HG02885 (cell line): ENCODE results near the gene RNMT.
"Not testable (repeated sequence)": the region's sequence is repeated elsewhere in the genome, so short reads cannot be mapped to it uniquely, and the experiment has no call there.

Experiments
- ATAC-seq: cut with Tn5 transposase; IDR thresholded peaks from one replicate; pipeline ENCODE4 v1.9.1; 2021; ENCODE audit warnings: mild to moderate bottlenecking; ENCODE audit not compliant: unreplicated experiment, poor library complexity

The RNMT gene

GRCh38 chr18:13730481-13730880, 4.0 kb downstream of the RNMT start:
- no peak for ATAC-seq

GRCh38 chr18:13735681-13736080, 9.2 kb downstream of the RNMT start:
- no peak for ATAC-seq

- ATAC-seq = no peak
These were observed 19.2 kb downstream of the RNMT start for GRCh38 chr18:13745696-13746095.

GRCh38 chr18:13746633-13747032, 20.2 kb downstream of the RNMT start:
- no peak for ATAC-seq

GRCh38 chr18:13751599-13751998, 25.1 kb downstream of the RNMT start:
- not testable (repeated sequence) for ATAC-seq

GRCh38 chr18:13756261-13756660, 29.8 kb downstream of the RNMT start:
- ATAC-seq = no peak

- ATAC-seq = no peak
These were observed 30.2 kb downstream of the RNMT start for GRCh38 chr18:13756671-13757070.

- ATAC-seq = no peak
These were observed 32.1 kb downstream of the RNMT start for GRCh38 chr18:13758622-13759021.

GRCh38 chr18:13760047-13760446, 33.6 kb downstream of the RNMT start:
- ATAC-seq = no peak

GRCh38 chr18:13762690-13763439, 36.4 kb downstream of the RNMT start:
- no peak for ATAC-seq

- no peak for ATAC-seq
These were observed 48.6 kb downstream of the RNMT start for GRCh38 chr18:13775058-13775457.

GRCh38 chr18:13791181-13791580, 64.7 kb downstream of the RNMT start:
- ATAC-seq = no peak

- no peak for ATAC-seq
These were observed 67.3 kb downstream of the RNMT start for GRCh38 chr18:13793819-13794218.

- ATAC-seq = no peak
These were observed 70.0 kb downstream of the RNMT start for GRCh38 chr18:13796515-13796914.

GRCh38 chr18:13797157-13797611, 70.7 kb downstream of the RNMT start:
- ATAC-seq = no peak

GRCh38 chr18:13799396-13799795, 72.9 kb downstream of the RNMT start:
- no peak for ATAC-seq

- peak; percentile 69 for ATAC-seq
These were observed 74.2 kb downstream of the RNMT start for GRCh38 chr18:13800505-13801259.

GRCh38 chr18:13801260-13801601, 74.8 kb downstream of the RNMT start:
- no peak for ATAC-seq

GRCh38 chr18:13804305-13804704, 77.8 kb downstream of the RNMT start:
- ATAC-seq = peak; percentile 70

GRCh38 chr18:13808294-13809042, 82.0 kb downstream of the RNMT start:
- ATAC-seq = no peak

- no peak for ATAC-seq
These were observed 82.6 kb downstream of the RNMT start for GRCh38 chr18:13809043-13809430.
